GM21717 (cell line): Measurements from ENCODE around the gene AP5S1.
"Not testable (repeated sequence)": the region's sequence is repeated elsewhere in the genome, so short reads cannot be mapped to it uniquely, and the experiment has no call there.

Source experiments
- ATAC-seq: cut with Tn5 transposase; IDR thresholded peaks from one replicate; pipeline ENCODE4 v1.9.1; 2021; ENCODE audit warnings: mild to moderate bottlenecking, moderate library complexity; ENCODE audit not compliant: unreplicated experiment

The AP5S1 gene

DNA sequence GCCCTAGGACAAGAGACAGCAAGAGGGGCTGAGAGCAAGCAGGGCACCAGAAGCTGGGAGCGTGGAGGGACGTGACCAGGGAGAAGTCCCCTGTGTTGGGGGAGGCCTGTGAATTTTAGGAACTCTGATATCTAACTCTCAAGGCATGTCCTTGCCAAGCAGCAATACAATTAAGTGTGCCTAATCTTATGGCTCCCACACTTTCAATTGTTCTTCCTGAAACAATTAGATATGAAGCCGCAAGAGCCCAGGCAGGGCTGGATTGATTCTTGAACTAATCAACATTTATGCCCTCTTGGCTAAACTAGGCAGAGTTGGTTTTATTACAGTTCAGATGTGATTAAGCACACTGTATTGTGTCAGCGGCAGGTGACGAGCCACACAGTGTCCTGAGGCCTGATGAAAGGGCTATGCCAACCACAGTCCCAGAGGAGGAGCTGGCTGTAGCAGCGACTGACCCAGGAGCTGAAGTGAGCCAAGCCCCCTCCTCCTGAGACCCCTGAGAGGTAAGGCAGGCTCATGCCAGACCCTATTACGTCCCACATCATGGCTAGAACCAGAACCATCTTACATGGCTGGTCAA, 22.1 kb downstream of the AP5S1 start:
- no peak for ATAC-seq

DNA sequence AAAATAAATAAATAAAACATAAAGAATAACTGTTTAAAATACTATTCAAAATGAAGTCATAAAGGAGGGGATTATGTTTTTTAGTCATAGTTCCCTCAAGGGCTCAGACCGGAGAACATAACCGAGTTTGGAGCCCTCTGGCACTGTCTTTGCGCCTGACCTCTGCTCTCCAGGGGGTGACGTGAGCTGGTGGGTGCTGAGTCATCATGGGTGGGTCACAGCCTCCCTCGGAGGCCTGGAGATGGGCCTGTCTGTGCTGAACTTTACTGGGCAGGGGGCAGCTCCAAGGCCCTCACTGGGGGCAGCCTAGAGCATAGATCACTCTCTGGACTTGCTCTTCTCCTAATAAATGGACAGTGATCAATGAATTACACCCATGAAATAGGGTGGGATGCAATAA, 23.1 kb downstream of the AP5S1 start:
- no peak for ATAC-seq

DNA sequence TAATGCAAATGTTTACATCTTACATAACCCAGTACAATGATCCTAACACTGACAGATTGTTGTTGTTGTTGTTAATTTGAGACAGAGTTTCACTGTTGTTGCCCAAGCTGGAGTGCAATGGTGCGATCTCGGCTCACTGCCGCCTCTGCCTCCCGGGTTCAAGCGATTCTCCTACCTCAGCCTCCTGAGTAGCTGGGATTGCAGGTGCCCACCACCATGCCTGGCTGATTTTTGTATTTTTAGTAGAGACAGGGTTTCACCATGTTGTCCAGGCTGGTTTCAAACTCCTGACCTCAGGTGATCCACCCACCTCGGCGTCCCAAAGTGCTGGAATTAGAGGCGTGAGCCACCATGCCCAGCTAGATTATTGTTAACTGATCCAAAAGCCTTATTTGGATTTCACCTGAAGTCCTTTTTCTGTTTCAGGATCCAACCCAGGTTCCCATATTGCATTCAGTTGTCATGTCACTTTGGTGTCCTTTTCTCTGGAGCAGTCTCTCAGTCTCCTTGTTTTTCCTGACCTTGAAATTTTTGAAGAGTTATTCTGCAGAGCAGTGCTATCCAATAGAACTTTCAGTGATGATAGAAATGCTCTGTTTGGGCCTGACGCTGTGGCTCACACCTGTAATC, 23.8 kb downstream of the AP5S1 start:
- ATAC-seq, result not testable (repeated sequence)

DNA sequence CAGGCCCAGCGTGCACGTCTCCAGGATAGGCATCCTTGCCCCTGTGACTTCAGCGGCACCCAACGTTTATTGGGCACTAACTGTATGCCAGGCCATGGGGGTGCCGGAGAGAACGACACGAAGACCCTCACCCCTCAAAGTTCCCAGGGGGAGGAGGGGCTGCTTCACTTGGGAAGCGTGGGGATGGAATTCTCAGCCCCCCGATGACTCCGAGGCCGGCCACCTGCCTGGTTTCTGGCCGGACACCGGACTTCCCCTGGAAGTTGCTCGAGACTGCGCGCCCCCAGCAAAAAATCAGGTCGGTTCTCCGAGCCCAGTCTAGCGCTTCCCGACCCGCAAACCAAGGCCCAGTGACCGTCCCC, 26.0 kb downstream of the AP5S1 start:
- no peak for ATAC-seq

DNA sequence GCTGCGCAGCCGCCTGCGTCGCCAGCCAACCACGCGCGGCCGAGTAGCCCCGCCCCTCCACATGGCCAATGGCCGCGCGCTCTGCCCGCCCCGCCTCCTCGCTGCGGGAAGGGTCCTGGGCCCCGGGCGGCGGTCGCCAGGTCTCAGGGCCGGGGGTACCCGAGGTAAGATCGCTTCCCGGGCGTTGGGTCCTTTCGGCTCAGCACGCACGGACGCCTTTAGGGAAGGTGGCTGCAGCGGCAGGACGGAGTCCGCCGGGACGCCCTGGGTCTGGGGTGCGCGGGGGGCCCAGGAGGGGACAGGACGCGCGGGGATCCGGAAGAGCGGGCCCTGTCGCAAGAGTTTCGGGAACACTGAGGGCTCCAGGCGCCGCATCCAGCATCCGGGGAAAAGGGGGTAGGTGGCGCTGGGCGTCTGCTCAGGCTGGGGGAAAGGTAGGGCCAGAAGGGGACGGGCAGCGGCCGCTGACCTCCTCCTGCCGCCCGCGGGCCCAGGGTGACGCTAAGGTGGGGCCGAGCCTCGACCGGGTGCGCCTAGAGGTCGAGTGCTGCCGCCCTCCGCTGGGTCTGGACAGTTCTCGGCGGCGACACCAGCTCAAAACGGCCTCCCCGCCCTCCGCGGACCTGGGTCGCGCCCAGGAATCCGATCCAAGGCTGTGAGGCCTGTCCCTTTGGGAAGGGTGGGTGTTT, 26.5 kb downstream of the AP5S1 start, which contains the start of gene MAVS:
Gene MAVS, plus strand, starts transcription at position 95 of the 689 bp plus-strand sequence. CDS start 7,791 bp downstream, outside the sequence.
- peak; percentile 86 for ATAC-seq

DNA sequence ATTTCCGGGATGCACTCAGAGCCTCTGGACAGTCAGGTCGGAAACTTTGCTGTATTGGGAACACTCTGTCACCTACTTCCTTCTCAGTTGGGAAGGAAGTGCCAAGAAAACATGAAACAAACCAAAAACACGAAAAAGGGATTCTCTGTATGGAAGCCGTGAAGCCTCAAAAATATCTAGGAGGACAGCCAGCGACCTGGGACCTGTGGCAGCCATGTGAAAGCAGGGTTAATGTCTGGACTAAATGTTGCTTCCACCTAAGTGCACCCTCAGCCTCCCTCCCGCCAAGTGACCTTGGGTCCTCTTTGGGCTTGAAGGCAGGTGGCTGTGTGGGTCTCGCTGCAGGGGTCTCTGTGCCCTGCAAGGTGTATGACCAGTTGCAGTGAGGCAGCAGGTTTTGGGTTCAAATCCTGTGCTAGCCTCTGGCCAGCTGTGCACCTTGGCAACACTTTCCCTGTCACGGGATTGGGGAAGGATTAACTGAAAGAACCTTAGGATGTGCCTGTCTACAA, 27.1 kb downstream of the AP5S1 start:
- no peak for ATAC-seq

DNA sequence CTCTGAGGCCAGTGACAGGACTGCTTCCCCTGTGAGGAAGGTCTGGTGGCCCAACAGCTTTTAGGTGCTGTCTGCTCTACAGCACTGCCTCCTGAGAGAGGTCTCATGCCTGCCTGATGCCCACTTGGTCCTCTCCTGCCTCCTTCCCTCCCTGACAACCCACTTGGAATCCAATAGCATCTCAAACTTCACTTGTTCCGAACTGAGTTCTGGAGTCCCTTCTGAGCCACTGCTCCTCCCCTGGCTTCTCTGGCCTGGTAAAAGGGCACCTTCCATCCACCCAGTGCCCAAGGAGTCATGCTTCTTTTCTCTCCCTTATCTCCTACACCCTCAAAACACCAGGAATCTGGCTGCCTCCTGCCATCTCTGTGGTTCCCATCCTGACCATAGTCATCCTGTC, 28.2 kb downstream of the AP5S1 start:
- ATAC-seq, result no peak

DNA sequence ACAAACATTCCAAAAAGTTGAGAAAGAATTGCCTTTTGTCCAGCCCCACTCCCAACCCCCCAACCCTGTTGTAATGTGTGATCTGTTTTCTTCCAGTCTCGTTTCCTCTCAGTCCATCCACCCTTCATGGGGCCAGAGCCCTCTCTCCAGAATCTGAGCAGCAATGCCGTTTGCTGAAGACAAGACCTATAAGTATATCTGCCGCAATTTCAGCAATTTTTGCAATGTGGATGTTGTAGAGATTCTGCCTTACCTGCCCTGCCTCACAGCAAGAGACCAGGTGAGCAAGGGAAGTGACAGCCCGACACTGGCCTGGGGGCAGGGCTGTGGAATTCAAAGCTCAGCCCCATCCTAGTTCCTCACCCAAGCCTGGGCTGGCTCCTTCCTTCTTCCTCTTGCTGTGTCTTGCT, 34.1 kb downstream of the AP5S1 start:
- ATAC-seq, result no peak

DNA sequence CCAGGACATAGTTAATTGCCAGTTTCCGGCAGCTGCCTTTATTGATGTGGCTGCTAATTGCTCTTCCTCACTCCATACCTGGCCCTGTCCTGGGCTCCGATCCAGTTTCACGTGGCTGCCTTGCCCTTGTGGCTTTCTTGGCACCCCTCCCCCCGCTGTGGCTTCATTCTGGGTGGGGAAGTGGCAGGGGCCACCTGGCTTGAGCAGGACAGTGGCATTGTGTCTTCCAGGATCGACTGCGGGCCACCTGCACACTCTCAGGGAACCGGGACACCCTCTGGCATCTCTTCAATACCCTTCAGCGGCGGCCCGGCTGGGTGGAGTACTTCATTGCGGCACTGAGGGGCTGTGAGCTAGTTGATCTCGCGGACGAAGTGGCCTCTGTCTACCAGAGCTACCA, 37.1 kb downstream of the AP5S1 start:
- ATAC-seq, result no peak

DNA sequence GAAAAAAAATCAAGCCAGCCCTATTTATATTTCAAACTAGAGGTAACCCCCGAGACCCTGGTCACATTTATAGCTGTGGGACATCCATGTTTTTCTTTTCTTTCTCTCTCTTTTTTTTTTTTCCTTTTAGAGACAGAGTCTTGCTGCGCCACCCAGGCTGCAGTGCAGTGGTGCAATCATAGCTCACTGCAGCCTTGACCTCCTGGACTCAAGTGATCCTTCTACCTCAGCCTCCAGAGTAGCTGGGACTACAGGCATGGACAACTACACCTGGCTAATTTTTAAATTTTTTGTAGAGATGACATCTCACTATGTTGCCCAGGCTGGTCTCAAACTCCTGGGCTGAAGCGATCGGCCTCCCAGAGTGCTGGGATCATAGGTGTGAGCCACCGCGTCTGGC, 38.3 kb downstream of the AP5S1 start:
- no peak for ATAC-seq

DNA sequence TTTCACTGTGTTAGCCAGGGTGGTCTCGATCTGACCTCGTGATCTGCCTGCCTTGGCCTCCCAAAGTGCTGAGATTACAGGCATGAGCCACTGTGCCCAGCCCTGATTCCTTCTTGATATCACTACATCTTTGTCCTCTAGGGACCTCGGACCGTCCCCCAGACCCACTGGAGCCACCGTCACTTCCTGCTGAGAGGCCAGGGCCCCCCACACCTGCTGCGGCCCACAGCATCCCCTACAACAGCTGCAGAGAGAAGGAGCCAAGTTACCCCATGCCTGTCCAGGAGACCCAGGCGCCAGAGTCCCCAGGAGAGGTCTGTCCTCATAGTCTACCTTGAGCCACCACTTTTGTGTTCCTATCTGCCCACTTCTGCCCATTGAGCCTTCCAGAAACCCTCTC, 40.8 kb downstream of the AP5S1 start:
- no peak for ATAC-seq

DNA sequence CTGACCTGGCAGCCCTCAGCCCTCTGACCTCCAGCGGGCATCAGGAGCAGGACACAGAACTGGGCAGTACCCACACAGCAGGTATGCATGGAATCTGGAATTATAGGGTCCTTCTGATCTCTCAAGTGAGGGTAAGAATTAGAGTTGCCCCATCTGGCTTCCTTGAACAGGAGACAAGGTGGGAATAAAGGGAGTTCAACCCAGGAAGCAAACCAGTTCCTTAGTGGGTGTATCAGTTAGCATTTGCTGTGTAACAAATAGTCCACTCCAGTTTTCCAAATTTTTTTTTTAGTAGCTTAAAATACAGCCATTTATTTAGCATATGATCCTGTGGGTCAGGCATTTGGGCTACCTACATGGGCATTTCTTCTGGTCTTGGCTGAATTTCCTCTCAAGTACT, 42.0 kb downstream of the AP5S1 start:
- ATAC-seq, result no peak

DNA sequence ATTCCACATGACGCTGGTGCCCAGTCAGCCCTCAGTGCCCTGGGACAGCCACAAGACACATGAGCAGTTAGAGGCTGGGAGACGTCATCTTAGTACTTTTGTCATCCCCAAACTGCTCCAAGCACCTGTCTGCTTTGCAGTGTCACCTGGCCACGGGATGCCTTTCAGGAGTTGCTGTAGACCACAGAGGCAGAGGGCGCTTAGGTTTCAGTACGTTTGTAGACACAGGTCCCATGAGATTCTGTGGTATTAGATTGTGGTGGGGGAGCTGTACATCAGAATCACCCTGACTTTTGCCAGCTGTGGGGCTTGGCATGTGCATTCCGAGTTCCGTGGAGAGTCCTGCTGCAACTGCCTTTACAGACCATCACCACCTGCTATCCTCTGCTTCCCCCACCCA, 43.0 kb downstream of the AP5S1 start:
- no peak for ATAC-seq

DNA sequence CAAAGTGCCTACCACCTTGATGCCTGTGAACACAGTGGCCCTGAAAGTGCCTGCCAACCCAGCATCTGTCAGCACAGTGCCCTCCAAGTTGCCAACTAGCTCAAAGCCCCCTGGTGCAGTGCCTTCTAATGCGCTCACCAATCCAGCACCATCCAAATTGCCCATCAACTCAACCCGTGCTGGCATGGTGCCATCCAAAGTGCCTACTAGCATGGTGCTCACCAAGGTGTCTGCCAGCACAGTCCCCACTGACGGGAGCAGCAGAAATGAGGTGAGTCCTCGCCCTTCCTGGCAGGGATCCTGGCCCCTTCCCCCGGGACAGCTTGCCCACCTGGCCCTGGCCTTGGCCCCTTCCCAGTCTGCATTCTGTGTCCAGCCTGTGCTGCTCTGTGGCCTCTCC, 44.2 kb downstream of the AP5S1 start:
- ATAC-seq, result no peak

DNA sequence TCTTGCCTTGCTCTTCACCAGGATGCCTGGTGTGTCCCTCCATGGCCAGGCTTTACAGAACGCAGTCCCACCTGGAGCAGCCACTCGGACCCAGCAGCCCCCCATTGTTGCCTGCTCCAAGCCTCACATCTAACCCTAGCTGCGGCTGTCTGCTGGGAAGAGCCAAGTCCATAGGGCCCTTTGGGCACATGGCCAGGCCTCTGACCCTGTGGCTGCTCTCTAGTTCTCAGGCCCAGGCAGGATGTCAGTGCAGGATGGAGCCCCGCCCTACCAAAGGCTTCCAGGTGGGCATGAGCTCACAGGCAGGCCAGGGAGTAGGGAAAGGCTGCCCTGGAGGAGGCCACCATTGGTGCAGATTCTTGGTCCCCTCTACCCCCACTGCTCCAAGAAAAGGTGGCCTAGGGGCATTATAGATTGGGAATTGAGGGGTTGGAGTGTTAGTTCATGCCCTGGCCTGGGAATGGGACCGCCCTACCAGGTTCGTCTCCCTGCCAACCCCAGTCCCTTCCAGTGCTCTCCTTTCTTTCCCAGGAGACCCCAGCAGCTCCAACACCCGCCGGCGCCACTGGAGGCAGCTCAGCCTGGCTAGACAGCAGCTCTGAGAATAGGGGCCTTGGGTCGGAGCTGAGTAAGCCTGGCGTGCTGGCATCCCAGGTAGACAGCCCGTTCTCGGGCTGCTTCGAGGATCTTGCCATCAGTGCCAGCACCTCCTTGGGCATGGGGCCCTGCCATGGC, 45.0 kb downstream of the AP5S1 start:
- no peak for ATAC-seq

DNA sequence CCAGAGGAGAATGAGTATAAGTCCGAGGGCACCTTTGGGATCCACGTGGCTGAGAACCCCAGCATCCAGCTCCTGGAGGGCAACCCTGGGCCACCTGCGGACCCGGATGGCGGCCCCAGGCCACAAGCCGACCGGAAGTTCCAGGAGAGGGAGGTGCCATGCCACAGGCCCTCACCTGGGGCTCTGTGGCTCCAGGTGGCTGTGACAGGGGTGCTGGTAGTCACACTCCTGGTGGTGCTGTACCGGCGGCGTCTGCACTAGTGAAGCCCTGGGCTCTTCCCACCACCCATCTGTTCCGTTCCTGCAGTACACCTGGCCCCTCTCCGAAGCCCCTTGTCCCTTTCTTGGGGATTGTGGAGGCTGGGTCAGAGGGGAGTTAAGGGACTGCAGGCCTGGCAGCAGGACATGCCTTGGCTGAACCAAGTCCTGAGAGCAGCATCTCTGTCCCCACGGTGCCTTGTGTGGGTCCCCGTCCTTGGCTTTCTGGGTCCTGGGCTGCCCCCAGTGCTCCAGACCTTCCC, 45.6 kb downstream of the AP5S1 start:
- ATAC-seq, result no peak

DNA sequence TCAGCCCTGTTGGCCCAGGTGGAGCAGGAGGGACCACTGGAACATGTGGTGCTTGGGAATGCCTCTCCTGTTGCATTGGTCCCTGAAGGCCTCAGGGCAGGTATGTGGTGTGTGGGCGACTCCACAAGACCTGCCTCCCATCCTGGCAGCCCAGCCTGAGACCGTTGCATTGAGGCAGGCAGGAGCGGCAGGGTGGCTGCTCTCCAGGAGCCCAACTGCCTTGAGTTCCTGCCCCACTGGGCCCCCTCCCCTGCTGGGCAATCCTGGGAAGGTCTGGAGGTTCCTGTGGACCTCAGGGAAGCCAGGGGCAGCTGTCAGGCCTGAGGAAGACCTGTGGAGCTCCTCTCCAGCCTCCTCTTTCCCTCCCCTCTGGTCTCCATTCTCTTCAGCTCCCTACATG, 46.1 kb downstream of the AP5S1 start:
- no peak for ATAC-seq

DNA sequence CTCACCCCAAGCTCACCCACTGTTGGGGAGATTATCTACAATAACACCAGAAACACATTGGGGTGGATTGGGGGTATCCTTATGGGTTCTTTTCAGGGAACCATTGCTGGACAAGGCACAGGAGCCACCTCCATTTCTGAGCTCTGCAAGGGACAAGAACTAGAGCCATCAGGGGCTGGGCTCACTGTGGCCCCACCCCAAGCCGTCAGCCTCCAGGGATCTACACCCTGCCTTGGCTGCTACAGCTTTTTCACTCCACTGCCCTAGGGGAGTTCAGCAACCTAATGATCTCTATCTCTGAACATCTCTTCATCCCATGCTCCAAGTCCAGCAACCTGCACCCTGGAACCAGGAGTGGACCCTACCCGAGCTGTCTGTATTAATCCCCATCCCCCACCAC, 47.5 kb downstream of the AP5S1 start:
- no peak for ATAC-seq

DNA sequence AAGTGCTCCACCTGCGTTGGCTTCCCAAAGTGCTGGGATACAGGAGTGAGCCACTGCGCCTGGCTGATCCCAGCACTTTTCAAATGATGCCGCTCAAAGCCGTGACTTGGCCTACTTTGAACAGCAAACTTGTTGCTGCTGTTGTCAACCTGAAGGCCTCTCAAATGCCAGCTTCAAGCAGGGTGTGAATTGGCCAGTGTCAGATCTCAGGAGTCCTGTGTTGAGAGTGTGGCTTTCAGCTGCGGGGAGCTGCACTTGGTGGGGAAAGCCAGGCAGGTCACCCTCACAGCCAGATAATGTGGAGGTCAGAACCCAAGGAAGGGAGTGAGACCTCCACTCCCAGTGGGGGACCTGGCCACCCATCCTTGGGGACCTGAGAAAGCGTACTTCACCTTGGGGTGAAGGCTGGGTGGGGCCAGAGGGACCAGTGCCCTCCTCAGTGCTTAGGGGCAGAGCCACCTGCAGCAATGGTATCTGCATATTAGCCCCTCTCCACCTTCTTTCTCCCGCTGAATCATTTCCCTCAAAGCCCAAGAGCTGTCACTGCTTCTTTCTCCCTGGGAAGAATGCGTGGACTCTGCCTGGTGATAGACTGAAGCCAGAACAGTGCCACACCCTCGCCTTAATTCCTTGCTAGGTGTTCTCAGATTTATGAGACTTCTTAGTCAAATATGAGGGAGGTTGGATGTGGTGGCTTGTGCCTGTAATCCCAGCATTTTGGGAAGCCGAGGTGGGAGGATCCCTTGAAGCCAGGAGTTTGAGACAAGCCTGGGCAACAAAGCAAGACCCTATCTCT, 49.7 kb downstream of the AP5S1 start:
- ATAC-seq, result no peak

DNA sequence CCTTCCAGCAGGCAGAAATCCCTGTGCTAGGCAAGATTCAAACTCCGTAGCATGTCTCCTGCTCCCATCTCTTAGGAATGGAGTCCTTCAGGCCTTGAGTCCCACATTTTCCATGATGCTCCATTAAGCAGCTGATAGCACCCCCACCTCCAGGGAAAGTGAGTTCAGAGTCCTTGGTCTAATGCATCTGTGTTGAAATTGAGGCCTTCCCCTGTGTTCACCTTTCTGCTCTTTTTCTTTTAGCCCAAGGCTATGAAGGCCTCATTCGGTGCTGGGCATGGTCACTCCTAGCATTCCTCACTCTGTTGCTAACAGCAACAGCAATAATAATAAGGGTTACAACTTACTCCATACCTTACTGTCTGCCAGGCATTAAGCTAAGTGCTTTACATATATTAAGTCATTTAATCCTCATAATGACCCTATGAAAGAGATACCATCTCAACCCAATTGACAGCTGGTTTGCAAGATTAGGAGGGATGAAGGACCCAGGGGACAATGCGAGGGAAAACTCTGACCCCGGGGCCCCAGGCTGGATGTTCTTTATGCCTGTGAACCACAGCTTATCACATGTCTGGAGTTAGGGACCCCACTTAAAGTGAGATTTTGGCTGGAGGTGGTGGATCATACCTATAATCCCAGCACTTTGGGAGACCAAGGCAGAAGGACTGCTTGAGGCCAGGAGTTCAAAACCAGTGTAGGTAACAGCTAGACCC, 51.4 kb downstream of the AP5S1 start:
- no peak for ATAC-seq
